Mesenchymal stem cell (in vitro differentiated cells and primary cell): ENCODE results near the gene GJD2.

ENCODE experiments used
- DNase-seq: peaks from one replicate; pipeline ENCODE4 v3.0.0-alpha.2; 2013
- H2AFZ ChIP-seq: one replicate; pipeline ENCODE4 v1.6.1; 2013; ENCODE audit warnings: low read depth, mild to moderate bottlenecking, control low read depth, inconsistent platforms, low read length, moderate library complexity
- H2AK5ac ChIP-seq: 2 replicates; pipeline ENCODE4 v1.6.1; 2013; ENCODE audit warnings: low read length, moderate library complexity, mild to moderate bottlenecking, inconsistent platforms; ENCODE audit not compliant: severe bottlenecking
- H2BK120ac ChIP-seq: one replicate; pipeline ENCODE4 v1.6.1; 2013; ENCODE audit warnings: low read depth, mild to moderate bottlenecking, inconsistent platforms, low read length, moderate library complexity
- H2BK12ac ChIP-seq, 2 experiments: one replicate each; pipeline ENCODE4 v1.6.1; 2013; ENCODE audit warnings: inconsistent platforms in 2 of 2, low read length in 2 of 2, mild to moderate bottlenecking in 2 of 2, moderate library complexity in 2 of 2, control low read depth in 1 of 2
- H2BK15ac ChIP-seq: one replicate; pipeline ENCODE4 v1.6.1; 2013; ENCODE audit warnings: mild to moderate bottlenecking, low read depth, inconsistent platforms; ENCODE audit not compliant: poor library complexity, severe bottlenecking
- H2BK5ac ChIP-seq: 2 replicates; pipeline ENCODE4 v1.6.1; 2013; ENCODE audit warnings: low read depth, mild to moderate bottlenecking, low read length, control low read depth, inconsistent platforms; ENCODE audit not compliant: poor library complexity, severe bottlenecking
- H3K14ac ChIP-seq, 2 experiments: one replicate each; pipeline ENCODE4 v1.6.1; 2013; ENCODE audit warnings: inconsistent platforms in 2 of 2, low read length in 2 of 2, control low read depth in 1 of 2, mild to moderate bottlenecking in 1 of 2, moderate library complexity in 1 of 2
- H3K18ac ChIP-seq, 2 experiments: one replicate each; pipeline ENCODE4 v1.6.1; 2013; ENCODE audit warnings: inconsistent platforms in 2 of 2, low read length in 2 of 2, control low read depth in 1 of 2, low read depth in 1 of 2, mild to moderate bottlenecking in 1 of 2
- H3K23ac ChIP-seq, 2 experiments: one replicate each; pipeline ENCODE4 v1.6.1; 2013; ENCODE audit warnings: inconsistent platforms in 2 of 2, low read length in 2 of 2, mild to moderate bottlenecking in 2 of 2, moderate library complexity in 2 of 2, control low read depth in 1 of 2
- H3K27ac ChIP-seq: 2 replicates; pipeline ENCODE4 v1.5.1; 2013; ENCODE audit warnings: mild to moderate bottlenecking, moderate library complexity, low read length, control low read depth, inconsistent platforms; ENCODE audit not compliant: poor library complexity, severe bottlenecking
- H3K27me3 ChIP-seq, 2 experiments: 2 replicates each; pipeline versions ENCODE4 v1.6.1 to v1.7.0; 2013; ENCODE audit warnings: low read length in 2 of 2, mild to moderate bottlenecking in 2 of 2, moderate library complexity in 2 of 2, control low read depth in 1 of 2, inconsistent platforms in 1 of 2; ENCODE audit not compliant: control insufficient read depth in 1 of 2, insufficient read depth in 1 of 2
- H3K36me3 ChIP-seq, 2 experiments: 2 replicates each; pipeline versions ENCODE4 v1.6.1 to v1.7.0; 2013; ENCODE audit warnings: low read length in 2 of 2, control low read depth in 1 of 2, inconsistent platforms in 1 of 2, low read depth in 1 of 2, mild to moderate bottlenecking in 1 of 2; ENCODE audit not compliant: insufficient read depth in 2 of 2, control insufficient read depth in 1 of 2
- H3K4ac ChIP-seq, 2 experiments: one replicate each; pipeline ENCODE4 v1.6.1; 2013; ENCODE audit warnings: inconsistent platforms in 2 of 2, low read length in 2 of 2, mild to moderate bottlenecking in 2 of 2, moderate library complexity in 2 of 2, control low read depth in 1 of 2, low read depth in 1 of 2
- H3K4me1 ChIP-seq: 2 replicates; pipeline ENCODE4 v1.6.1; 2013; ENCODE audit warnings: low read depth, low read length, control low read depth; ENCODE audit not compliant: control insufficient read depth, insufficient read depth
- H3K4me2 ChIP-seq: 2 replicates; pipeline ENCODE4 v1.6.1; 2013; ENCODE audit warnings: low read length, mild to moderate bottlenecking, inconsistent platforms; ENCODE audit not compliant: poor library complexity, severe bottlenecking
- H3K4me3 ChIP-seq, 2 experiments: 2 replicates each; pipeline versions ENCODE4 v1.5.1 to v1.7.0; 2013; ENCODE audit warnings: low read length in 2 of 2, mild to moderate bottlenecking in 2 of 2, control low read depth in 1 of 2, low read depth in 1 of 2; ENCODE audit not compliant: insufficient read depth in 1 of 2
- H3K79me1 ChIP-seq: replicated peaks from 2 replicates; pipeline ENCODE4 v1.6.1; 2013; ENCODE audit warnings: mild to moderate bottlenecking, control low read depth, low read length, inconsistent platforms; ENCODE audit not compliant: poor library complexity, severe bottlenecking
- H3K9ac ChIP-seq: 2 replicates; pipeline ENCODE4 v1.7.0; 2013; ENCODE audit warnings: mild to moderate bottlenecking, low read length, moderate library complexity
- H3K9me3 ChIP-seq: 2 replicates; pipeline ENCODE4 v1.7.0; 2013; ENCODE audit warnings: mild to moderate bottlenecking, low read length; ENCODE audit not compliant: control insufficient read depth
- H4K8ac ChIP-seq: one replicate; pipeline ENCODE4 v1.6.1; 2013; ENCODE audit warnings: inconsistent platforms, mild to moderate bottlenecking, low read length, moderate library complexity
- H4K91ac ChIP-seq: one replicate; pipeline ENCODE4 v1.6.1; 2013; ENCODE audit warnings: mild to moderate bottlenecking, low read length, inconsistent platforms
- WGBS: methylation state at CpG from one replicate; pipeline ENCODE4 v1.1.7; 2013; ENCODE audit warnings: mixed read lengths; 5-methylcytosine and 5-hydroxymethylcytosine counted together

GJD2 gene

DNA sequence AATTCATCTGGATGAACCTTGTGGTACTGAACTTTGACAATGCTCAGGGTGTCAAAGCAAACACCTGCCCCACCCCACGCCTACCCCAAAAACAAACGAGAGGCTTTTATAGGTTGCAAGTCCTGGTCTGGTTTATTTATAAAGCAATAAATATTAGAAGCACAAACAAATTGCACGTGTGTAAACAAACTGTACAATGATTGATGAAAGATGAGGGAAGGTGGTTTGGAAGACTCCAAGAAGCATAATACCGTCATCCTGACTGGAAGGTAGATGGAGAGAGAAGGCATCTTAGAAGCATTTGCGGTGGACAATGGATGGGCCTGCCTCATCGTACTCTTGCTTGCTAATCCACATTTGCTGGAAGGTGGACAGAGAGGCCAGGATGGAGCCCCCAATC is 35.3 kb upstream of the GJD2 start:
- Histone ChIP-seq H2BK120ac (no peak overlapping the region), H3K4me1 (peaks cover 6% of the 10 kb centered on the region), H2BK12ac (no peak overlapping the region), H2AFZ (no peak overlapping the region), H3K4ac (no peak overlapping the region), H4K8ac (no peak overlapping the region), H3K36me3 (no peaks in the 10 kb centered on the region), H3K23ac (no peak overlapping the region), H3K27me3 (peaks cover 39 to 71% of the 10 kb centered on the region in 2 experiments), H4K91ac (no peak overlapping the region), H3K79me1 (no peaks in the 10 kb centered on the region), H3K9ac (no peak overlapping the region), H3K4me2 (no peak overlapping the region), H2AK5ac (no peak overlapping the region), H3K18ac (no peak overlapping the region), H3K9me3 (peaks cover under 1% of the 10 kb centered on the region), H3K14ac (no peak overlapping the region), H3K27ac (no peak overlapping the region), H2BK15ac (no peak overlapping the region), H3K4me3 (no peak overlapping the region), H2BK5ac (no peak overlapping the region)
- no peak for DNase-seq
- WGBS, result 89% methylated on average over 4 of the region's 6 CpGs

DNA sequence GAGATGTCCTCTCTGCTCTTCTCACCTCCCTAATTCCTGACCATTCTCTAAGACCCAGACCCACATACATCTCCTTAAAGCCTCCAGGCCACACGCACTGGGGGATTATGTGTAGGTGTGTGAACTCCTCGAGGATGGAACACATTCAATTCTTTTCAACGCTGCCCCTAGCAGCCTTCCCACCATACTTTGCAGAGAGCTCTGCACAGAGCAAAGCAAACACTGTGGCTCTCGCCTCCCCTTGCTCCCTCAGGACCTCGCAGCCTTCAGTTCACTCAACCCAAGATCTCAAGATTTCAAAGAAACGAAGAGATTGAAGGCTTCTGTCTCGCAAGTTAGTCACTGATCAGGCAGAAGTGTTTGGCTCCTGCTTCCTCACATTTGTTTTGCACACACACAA is 34.5 kb upstream of the GJD2 start:
- H3K18ac ChIP-seq, result no peak overlapping the region
- H3K36me3 ChIP-seq, result no peaks in the 10 kb centered on the region
- H2BK5ac ChIP-seq, result no peak overlapping the region
- H3K9ac ChIP-seq, result no peak overlapping the region
- H2BK12ac ChIP-seq, result no peak overlapping the region
- H3K4me1 ChIP-seq, result no peaks in the 10 kb centered on the region
- 91% methylated on average over 7 of the region's 7 CpGs for WGBS
- H2BK120ac ChIP-seq, result no peak overlapping the region
- H2BK15ac ChIP-seq, result no peak overlapping the region
- peaks cover 38 to 69% of the 10 kb centered on the region in 2 experiments for H3K27me3 ChIP-seq
- peak overlapping the region in 1 of 2 experiments; percentile 2 for H3K23ac ChIP-seq
- H3K4me3 ChIP-seq, result no peak overlapping the region
- no peak overlapping the region for H4K91ac ChIP-seq
- H3K4me2 ChIP-seq, result no peak overlapping the region
- H3K79me1 ChIP-seq, result no peaks in the 10 kb centered on the region
- H3K9me3 ChIP-seq, result peaks cover 2% of the 10 kb centered on the region
- H3K4ac ChIP-seq, result no peak overlapping the region
- DNase-seq, result no peak
- H4K8ac ChIP-seq, result no peak overlapping the region
- no peak overlapping the region for H3K27ac ChIP-seq
- H2AK5ac ChIP-seq, result no peak overlapping the region
- no peak overlapping the region for H2AFZ ChIP-seq
- H3K14ac ChIP-seq, result no peak overlapping the region

DNA sequence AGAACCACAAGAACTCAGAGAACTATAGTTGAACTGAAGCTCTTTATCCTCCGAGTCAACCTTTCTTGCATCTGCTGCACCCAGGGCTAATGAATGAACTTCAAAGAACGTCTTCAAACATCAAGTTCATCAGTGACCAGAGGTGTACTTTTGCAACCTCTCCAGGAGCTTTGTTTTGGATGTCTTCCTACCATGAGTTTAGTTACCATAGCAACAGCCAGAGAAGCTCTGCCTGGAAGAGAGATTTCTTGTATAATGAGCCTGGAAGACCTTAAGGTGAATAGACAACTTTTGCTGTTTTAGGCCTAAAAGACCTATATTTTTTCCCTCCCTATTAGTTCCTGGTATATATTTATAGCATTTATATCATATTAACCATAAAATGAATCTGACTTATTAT is 31.4 kb upstream of the GJD2 start:
- Histone ChIP-seq H4K91ac (no peak overlapping the region), H3K4me3 (no peak overlapping the region), H3K4me1 (no peaks in the 10 kb centered on the region), H2AK5ac (no peak overlapping the region), H3K4me2 (no peak overlapping the region), H3K9me3 (peaks cover 3% of the 10 kb centered on the region), H4K8ac (no peak overlapping the region), H3K27me3 (peaks cover 27 to 45% of the 10 kb centered on the region in 2 experiments), H3K23ac (no peak overlapping the region), H3K9ac (no peak overlapping the region), H3K14ac (no peak overlapping the region), H3K36me3 (no peaks in the 10 kb centered on the region), H2BK12ac (no peak overlapping the region), H3K4ac (no peak overlapping the region), H3K27ac (no peak overlapping the region), H2BK15ac (no peak overlapping the region), H2BK5ac (no peak overlapping the region), H3K79me1 (no peaks in the 10 kb centered on the region), H3K18ac (no peak overlapping the region), H2BK120ac (no peak overlapping the region), H2AFZ (no peak overlapping the region)
- WGBS, result 77% methylated on average over 2 of the region's 2 CpGs
- no peak for DNase-seq

DNA sequence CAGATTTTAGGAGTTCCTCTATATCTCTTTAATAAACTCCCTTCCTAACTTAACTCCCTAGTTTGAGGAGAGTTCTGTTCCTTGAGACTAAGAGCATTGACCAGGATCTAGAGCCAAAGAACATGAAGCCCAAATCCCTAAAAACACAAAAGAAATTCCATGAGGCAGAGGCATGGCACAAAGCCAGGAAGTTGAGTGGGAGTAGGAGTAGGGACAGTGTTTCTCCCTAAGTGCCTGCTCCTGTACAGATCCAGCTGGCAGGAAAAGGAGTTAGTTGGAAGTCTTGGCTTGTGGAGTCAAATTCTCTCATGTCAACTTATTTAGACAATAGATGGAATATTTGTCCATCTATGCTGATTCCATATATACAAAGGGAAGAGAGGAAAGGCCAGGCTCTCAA is 29.2 kb upstream of the GJD2 start:
- Histone ChIP-seq H3K9me3 (peaks cover 5% of the 10 kb centered on the region), H3K36me3 (no peaks in the 10 kb centered on the region)
- no peak for DNase-seq

More for the DNA sequence above, 29.2 kb upstream of the GJD2 start:
- Histone ChIP-seq H2AK5ac (no peak overlapping the region), H2BK120ac (no peak overlapping the region), H3K18ac (no peak overlapping the region), H3K9ac (no peak overlapping the region), H4K91ac (no peak overlapping the region), H3K4ac (no peak overlapping the region), H4K8ac (no peak overlapping the region), H2BK15ac (no peak overlapping the region), H2BK12ac (no peak overlapping the region), H3K4me2 (no peak overlapping the region), H3K27ac (no peak overlapping the region), H3K23ac (no peak overlapping the region), H3K14ac (no peak overlapping the region), H3K4me1 (no peaks in the 10 kb centered on the region), H3K79me1 (no peaks in the 10 kb centered on the region), H2BK5ac (no peak overlapping the region), H2AFZ (no peak overlapping the region), H3K27me3 (peaks cover 21 to 31% of the 10 kb centered on the region in 2 experiments), H3K4me3 (no peak overlapping the region)
